NCI-H226 (cell line): Measurements from ENCODE around the gene GLUL.
"Not testable (repeated sequence)": the region's sequence is repeated elsewhere in the genome, so short reads cannot be mapped to it uniquely, and the experiment has no call there.

Source experiments
- DNase-seq: peaks from one replicate; pipeline ENCODE4 v3.0.0-alpha.2; 2015

Gene GLUL

DNA sequence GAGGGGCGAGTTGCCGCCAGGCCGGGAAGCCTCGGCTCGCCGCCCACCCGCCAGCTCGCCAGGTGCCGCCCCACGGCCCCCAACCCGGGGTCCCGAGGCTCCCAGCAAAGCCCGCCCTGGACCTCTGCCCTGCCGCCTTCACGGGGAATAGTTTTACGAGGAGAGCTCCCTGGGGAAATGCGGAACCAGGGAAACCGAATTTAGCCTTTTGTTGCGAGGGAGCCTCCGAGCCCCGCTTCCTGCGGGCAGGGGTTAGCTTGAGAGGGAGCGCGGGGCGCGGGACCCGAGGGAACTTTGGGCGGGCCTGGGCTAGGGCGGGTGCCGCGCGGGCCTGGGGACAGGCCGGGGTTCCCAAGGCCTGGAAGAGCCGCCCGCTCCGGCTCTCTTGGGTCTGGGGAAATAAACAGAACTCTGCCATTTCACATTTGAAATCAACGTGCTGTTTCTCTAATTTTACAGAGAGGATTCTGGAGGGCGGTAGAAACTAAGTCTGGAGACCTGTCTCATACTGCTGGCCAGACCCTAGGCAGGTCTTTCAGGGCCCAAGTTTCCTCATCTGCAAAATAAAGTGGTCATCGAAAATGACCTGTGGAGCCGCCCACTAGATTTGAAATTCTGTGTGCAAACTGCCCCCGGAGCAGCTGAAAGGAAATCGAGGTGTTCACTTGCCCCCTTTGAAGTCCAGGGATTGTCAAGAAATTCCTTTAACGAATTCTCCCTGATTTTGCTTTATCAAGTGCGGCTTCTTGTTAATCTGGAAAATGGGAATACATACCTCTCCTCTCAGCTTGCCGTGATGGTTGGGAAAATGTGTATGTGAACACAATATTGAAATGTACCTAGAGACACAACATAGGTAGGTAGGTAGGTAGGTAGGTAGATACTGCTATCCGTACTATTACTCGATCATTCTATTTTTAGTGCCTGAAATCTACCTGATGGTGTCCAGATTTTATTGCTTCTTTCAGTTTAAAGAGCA is 749 bp upstream of the GLUL start:
- DNase-seq = no peak

DNA sequence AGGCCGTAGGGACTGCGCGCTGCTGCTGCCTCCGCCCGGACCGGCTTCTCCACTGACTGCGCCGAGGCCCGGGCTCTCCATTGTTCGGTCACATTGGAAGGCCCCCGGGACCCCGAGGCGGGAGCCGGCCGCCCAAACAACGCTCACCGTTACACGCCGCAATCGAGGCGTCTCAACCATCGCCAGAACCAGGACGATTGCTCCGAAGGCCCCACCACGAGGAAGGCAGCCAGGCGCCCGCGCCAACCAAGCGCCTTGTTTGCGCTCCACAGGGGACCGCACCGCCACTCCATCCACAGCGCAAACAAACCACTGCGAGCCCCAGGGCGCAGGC is 595 bp downstream of the GLUL start:
- no peak for DNase-seq

DNA sequence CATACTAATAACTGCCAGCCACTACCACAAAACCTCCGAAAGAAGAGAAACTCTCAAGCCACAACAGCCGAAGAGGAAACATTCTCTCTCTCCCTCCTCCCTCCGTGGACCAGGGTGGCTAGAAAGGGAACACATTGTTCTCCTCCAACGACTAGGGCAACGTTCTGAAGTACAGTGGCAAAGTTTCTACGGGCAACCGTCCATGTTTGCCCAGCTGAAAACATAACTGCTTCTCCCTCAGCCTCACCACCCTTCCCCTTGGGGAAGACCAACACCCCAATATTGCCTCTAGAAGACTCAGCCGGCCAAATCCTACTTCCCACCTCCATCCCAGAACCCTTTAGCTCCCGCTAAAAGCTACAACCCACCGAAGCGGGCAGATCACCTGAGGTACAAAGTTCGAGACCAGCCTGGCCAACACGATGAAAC is 2.0 kb downstream of the GLUL start:
- no peak for DNase-seq

DNA sequence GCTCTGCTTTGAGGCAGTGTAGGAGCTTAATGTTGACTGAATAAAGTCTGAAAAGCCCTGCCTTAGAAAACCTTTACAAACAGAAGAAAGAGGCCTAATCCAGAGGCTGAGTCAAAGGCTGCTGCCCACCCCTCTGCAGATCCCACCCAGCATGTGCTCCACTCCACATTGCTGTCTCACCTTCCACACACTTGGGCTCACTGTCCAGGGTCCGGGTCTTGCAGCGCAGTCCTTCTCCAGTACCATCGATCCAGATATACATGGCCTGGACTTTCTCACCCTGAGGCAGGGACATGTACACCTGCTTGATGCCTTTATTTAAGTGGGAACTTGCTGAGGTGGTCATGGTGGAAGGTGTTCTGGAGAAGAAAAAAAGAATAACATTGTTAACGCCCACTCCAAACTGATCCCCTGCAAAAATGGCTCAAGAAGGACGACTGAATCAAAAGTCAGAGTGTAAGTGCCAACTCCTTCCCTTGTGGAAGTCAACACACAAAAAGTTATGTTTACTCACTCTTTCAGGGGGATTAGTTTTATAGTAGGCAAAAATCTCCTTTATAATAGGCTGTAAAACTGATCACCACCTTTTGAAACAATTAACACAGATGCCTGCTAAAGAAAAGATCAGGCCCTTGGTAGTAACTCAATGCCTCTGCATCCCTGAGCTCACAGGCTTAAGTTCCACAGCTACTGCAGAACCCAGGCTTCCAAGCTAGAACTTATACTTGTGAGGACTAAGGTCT is 3.0 kb downstream of the GLUL start:
- no peak for DNase-seq

DNA sequence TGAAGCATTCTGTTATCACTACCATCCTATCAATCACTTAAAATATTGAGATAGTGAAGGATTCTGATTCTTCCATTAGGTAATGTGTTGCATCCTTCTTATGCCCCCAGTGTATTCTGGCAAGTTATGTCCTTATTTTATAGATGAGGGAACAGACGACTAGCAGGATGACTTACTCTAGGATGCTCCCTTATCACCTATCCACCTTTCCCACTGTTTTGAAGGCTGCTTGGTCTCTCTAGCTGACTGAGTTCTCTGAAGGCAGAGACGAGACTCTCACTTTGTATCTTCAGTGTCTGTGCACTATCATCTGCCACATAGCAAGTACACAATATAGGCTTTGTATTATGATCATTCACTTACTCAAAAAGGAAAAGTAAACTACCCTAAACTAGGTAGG is 4.0 kb downstream of the GLUL start:
- no peak for DNase-seq

DNA sequence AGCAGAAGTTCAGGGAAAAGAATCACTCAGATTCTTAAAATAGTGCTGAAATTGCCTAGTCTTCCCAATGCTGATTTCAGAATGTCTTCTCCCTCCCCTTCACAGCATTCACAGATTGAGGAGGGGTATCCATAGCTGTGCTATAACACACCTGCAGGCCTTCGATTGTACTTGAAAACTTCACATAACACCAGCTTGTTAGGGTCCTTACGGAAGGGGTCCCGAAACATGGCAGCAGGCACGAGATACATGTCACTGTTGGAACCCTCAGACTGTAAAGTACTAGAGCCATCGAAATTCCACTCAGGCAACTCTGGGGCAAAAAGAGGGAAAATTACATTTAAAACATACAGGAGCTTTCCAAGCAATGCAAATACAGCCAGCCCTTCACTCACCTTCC is 4.6 kb downstream of the GLUL start:
- DNase-seq = no peak

DNA sequence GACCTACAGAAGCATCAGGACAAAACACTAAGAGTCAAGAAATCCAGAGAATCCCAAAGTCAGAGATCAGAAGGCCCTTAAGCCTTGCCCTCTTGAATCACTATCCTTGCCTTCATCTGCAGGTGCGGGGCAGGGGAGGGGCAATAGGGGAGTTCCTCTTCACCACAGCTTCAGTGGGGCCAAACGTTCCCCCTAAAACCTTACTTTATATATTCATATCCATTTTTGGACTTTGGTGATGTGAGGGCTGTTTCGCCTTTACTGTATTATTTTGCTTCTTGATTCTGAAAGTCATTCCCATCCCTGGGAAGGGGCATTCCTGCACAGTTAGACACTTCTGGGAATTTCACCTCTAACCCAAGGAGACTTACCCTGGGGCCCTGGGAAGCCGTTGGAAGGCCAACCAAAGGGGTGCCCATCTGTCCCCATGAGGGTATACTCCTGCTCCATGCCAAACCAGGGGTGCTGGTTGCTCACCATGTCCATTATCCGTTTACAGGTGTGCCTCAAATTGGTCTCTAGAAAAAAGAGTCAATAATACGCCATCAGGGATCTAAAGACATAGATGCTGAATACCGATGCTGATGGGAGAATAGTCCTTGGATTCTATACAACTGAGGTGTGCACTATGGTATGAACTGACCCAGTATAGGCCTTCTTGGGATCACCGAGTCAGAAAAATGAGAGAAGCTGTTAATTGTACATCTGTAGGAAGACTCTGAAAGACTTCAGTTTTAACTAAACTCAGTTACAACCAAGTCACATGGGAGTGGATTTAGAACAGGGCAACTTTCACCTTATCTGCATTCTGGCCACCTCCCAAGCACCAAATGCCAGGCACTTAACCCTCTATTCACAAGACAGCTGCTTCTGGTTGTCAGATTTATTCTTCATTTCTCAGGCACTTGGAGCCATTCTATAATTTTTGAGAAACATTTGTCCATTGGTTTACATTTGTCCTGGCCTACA is 5.4 kb downstream of the GLUL start:
- no peak for DNase-seq

DNA sequence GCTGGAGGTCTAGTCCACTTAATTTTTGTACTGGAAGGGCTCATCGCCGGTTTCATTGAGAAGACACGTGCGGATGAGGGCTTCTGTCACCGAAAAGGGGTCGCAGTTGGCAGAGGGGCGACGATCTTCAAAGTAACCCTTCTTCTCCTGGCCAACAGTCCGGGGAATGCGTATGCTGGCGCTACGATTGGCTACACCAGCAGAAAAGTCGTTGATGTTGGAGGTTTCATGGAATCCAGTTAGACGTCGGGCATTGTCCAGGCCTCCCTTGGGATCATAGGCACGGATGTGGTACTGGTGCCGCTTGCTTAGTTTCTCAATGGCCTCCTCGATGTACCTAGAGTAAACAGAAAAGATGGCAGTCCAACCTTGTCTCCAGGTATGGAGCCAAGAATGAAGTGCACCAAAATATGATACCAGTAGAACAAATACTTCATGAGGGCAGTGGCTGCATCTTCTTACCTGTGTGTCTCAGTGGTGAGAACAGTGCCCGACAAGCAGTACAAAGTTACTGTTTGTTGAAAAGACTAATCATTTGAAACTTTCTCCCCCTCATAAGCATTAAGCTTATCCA is 7.1 kb downstream of the GLUL start:
- DNase-seq = no peak

DNA sequence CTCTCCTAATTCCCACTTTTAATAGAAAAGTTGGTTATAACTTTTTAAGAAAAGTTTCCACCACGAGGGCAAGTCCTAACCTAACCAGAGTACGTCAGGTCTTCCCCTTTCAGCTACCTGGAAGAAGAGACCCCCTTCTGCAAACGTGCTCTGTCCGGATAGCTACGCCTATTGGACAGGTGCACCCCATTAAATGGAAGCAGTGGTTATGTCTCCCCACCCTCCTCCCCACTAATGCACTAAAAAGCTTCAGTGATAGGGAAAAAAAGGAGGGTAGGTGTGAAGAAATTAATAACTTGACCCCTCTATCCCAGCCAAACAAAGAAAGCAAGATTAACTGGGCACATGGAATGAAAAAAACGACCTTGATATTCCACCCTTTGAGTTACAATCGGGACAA is 7.7 kb downstream of the GLUL start:
- DNase-seq = no peak

DNA sequence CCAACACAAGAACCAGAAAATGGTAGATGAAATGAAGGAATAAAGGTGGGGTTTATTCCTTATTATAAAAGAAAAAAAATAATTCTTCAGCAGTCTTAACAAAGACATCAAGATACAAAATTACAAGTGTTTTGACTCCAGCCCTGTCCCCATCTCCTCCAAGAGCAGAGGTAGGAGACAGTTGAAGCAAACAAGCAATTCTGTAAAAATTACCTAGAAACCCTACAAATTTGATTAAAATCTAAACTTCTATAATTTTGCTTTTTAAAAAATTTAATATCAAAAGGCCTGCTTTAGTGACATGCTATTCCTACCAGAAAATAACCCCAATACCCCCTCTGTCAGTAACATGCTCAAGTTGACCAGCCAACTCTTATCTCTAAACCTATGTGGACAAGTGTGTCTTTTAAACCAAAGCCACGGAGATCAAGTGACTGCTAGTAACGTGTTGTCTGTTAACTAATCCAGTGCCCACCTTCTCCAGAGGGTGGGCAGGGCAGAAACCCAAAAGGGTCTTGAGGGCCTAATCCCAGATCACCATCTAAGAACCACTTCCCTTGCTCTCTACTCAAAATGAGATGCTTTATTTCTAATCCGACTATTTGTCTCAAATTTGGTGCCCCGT is 8.4 kb downstream of the GLUL start:
- no peak for DNase-seq

DNA sequence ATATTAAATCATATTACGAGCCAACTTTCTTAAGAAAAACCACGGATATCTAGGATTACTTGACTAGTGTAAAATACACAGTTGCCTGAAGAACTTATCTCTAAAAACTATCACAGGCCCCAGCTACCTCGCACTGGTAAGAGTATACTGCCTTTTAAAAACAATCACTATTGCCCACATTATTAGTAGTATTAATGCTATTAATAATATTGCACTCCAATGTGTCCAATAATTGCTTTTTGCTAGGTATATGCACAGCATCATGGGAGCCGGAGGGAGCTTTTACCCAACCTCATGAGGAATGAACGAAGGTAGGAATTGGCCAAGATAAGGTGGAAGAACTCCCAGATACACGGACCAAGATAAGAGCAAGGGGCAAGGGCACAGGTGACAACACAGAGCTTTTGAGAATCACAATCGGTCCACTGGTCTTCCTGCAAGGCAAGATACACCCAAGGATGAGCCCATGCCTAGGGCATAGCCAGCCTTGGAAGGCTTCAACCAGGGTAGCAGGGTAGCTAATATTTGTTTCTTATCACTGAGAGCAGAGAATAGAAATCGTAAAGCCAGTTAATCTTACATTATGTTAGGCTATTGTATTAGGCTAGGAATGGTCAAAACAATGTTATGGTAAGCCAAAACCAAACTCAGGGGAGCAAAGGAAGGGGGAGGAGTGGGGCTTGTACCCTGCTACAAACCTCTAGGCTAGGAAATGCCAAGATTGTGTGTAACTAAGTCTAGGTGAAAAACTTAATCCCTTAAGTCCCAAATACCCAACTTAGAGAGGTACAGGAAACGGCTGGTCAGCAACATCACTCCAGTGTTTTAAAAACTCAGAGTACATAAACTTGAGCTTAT is 9.4 kb downstream of the GLUL start:
- DNase-seq = no peak

DNA sequence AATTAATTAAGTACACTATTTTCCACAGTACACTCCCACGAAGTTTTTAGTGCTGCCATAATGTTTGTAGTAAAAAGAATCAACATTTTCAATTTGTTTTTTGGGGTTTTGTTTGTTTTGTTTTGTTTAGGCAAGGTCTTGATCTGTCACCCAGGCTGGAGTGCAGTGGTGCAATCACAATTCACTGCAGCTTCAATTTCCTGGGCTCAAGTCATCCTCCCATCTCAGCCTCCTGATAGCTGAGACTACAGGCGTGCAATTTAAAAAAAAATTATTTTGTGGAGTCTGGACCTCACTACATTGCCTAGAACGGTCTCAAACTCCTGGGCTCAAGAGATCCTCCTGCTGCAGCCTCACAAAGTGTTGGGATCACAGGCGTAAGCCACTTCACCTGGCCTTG is 11.4 kb downstream of the GLUL start:
- no peak for DNase-seq

DNA sequence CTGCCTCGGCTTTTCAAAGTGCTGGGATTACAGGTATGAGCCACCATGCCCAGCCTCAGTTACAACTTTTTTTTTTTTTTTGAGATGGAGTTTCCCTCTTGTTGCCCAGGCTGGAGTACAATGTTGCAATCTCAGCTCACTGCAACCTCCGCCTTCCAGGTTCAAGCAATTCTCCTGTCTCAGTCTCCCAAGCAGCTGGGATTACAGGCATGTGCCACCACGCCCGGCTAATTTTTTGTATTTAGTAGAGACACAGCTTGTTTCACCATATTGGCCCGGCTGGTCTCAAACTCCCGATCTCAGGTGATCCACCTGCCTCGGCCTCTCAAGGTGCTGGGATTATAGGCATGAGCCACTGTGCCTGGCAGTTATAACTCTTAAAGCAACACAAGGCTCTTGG is 11.8 kb downstream of the GLUL start:
- not testable (repeated sequence) for DNase-seq

DNA sequence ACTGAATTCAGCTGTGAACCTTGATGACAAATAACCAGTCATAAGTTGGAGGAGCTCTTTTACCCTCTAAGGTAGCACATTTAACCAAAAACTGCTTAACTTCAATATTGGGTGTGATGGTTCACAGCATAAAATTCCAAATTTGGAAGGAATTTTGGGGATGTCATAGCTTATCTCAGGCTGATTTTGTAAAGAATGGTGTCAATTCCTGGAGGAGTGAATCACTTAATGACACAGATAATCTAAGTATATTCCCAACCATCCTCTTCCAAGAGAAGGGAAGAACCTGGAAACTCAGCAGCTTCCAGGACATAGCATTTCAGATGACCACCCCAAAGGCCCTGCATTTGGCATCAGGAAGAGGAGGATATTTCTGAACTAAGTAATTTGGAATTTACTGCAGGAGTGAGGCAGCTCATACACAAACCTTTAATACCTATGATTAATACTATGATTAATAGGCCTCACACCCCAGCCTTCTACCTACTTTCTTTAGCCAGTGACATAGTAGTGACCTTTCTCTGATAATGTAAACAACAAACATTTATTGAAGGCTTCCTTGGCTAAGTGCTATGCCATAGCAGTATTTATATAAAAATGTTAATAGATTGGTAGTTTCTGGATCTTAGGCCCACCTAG is 14.5 kb downstream of the GLUL start:
- peak; percentile 29 for DNase-seq

DNA sequence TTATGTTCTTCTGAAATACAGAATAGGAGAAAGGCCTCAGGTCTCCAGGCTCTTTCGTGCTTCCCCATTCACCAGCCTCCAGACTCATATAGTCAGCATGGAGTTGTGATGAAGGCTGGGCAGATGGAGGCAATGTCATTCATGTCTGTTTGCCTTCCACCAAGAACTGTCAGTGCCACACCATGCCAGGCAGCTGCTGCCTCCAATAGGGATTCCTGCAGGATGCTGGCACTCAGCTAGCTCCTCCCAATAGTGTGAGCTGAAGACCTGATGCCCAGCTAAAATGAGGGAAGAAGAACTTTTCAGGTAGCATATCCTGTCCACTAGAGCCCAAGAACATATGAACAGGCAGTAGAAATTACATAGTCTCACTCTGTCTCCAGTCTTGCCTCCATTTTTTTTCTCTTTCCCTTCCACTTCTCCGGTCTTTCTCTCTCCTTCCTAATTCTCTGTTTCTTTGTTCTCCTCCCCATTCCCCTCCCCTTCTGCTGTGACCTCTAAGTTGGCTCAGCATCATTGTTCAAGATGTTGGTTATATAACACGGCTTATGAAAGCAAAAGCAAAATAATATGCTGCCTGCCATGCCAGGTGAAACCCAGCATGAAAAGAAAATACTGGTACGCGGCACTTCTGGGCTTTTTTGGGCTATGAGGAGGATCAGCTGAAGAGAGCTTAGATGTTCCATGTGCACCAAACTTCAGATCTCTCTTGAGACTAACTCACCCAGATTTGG is 17.3 kb downstream of the GLUL start:
- DNase-seq = no peak

DNA sequence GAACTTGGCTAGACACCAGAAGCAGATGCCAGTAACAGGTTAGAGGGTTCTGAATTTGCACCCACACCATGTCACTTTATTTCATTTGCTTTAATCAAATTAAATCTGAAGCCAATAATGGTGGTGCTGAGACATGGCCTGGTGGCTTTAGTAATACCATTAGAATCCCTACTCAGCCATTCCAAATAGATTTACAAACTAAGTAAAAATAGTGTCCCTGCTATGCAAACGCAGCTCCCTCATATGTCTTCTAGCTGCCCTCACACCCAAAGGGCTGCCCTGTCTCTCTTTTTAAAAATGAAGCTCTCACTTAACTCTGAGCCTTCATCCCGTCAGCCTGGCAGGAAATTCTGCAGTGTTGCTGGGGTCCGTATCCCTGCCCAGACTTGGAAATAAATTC is 21.1 kb downstream of the GLUL start:
- no peak for DNase-seq

DNA sequence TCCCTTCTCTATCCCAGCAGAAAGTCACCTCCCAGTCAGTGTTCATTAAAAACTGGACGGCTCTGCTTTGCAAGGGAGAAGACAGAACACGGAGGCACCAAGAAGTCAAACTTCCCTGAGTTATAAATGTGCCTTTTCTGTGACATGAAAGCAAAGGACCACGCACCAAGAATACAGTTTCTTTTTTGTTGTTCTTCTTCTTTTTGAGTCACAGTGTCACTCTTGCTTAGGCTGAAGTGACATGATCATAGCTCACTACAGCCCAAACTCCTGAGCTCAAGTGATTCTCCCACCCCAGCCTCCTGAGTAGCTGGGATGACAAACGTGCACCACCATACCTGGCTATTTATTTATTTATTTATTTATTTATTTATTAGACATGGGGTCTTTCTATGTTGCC is 22.7 kb downstream of the GLUL start:
- DNase-seq = no peak

DNA sequence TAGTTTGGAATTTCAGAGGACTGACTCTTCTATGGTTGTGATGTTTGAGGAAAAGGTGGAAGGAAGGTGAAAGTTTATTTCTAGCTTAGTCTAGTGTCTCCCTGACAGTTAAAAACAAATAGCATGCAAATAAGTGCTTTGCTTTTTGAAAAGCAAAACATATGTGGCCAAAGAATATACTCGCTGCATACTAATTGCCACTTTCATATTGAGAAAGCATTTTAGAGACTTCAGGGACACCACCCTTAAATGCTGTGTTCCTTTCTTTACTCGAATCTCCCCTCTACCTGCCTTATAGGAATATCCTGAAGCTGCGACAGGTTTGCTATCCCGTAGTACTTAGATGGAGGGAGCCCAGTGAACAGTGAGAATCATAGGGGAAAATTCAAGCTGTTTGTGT is 23.2 kb downstream of the GLUL start:
- DNase-seq = no peak

DNA sequence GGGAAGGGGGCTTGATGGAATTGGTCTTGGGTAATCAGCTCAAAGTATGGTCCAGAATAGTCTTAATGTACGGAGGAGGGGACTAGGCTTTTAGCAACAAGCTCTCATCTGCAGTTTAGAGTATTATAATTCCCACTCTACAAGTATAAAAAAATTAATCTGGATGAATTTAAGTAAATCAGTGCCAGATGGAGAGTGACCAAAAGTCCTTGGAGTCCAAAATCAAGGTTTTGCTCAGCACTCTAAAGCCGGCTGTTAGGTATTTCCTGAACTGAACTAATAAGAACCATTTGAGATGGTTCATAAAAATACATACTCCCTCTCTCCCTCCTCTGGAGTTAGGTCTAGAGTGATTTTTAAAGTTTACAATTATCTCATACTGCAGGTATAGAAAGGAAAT is 23.7 kb downstream of the GLUL start:
- DNase-seq = no peak

DNA sequence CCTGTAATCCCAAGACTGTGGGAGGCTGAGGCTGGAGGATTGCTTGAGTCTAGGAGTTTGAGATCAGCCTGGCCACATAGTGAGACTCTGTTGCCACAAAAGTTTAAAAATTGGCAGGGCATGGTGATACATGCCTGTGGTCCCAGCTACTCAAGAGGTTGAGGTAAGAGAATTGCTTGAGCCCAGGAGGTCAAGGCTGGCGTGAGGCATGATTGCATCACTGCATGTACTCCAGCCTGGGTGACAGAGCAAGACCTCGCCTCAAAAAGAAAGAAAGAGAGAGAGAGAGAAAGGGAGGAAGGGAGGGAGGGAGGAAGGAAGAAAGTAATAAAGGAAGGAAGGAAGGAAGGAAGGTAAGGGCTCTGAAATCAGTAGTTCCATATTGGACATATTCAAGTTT is 25.0 kb downstream of the GLUL start:
- DNase-seq = no peak
